Adrenal gland (tissue), 12 donors: ENCODE results near the gene CTLA4. TPM values are rescaled to one million over a fixed set of nuclear protein-coding genes. Genes with fewer than 3 reads are reported as not detected.

Experiments used
- DNase-seq, 7 donors: peaks; one replicate each; pipeline ENCODE4 v3.0.0-alpha.2; 2019 to 2020
- H3K27ac ChIP-seq, 5 donors: fragments of 200-600 bp; sonication (generic) in 4 of 5; 1 replicate in 3 of 5; 2 replicates in 2 of 5; pipeline versions ENCODE4 v1.5.1 to v1.8.0; 2016 to 2020; ENCODE audit warnings: mild to moderate bottlenecking in 1 of 5
- H3K27me3 ChIP-seq: fragments of 200-600 bp; 2 replicates; pipeline ENCODE4 v1.8.0; 2021
- H3K36me3 ChIP-seq, 2 donors: fragments of 200-600 bp; replicated peaks in 1 of 2; 1 replicate in 1 of 2; 2 replicates in 1 of 2; pipeline versions ENCODE4 v1.5.1 to v1.8.0; 2018 to 2022
- H3K4me1 ChIP-seq, 2 donors: fragments of 200-600 bp; replicated peaks in 1 of 2; 1 replicate in 1 of 2; 2 replicates in 1 of 2; pipeline versions ENCODE4 v1.5.1 to v1.8.0; 2018 to 2021
- H3K4me3 ChIP-seq, 4 donors: fragments of 200-600 bp; sonication (generic) in 3 of 4; one replicate each; pipeline ENCODE4 v1.5.1; 2016 to 2018
- H3K9me3 ChIP-seq, 3 donors: fragments of 200-600 bp; sonication (generic) in 1 of 3; replicated peaks in 1 of 3; 1 replicate in 2 of 3; 2 replicates in 1 of 3; pipeline versions ENCODE4 v1.5.1 to v1.8.0; 2016 to 2021
- POLR2A ChIP-seq, 2 donors: fragments of 450-650 bp; IDR thresholded peaks; one replicate each; pipeline ENCODE4 v1.6.1; 2017; ENCODE audit warnings: antibody characterized with exemption in 2 of 2, mild to moderate bottlenecking in 2 of 2, moderate library complexity in 1 of 2
- WGBS, 4 donors: extraction: QIAGEN DNeasy Blood & Tissue Kit in 2 of 4; methylation state at CpG; one replicate each; pipeline versions ENCODE4 v1.1.5 to v1.1.7; 2013 to 2017; 5-methylcytosine and 5-hydroxymethylcytosine counted together
- intact Hi-C, 2 donors: fragments of 100-400 bp; cut with DNase I; formaldehyde crosslinking; loops; one replicate each; pipeline versions ENCODE4 v1.14.1 to v1.15.0; 2022 to 2023
- polyA plus RNA-seq, 3 donors: library from polyadenylated mRNA; stranded (reverse); fragments of 200-250 nt in 2 of 3; fragments of 350-450 nt in 1 of 3; fragmentation: Illumina TruSeq in 1 of 3; extraction: RNeasy Lipid Tissue Mini Kit (QIAGEN cat#74804) in 1 of 3; gene quantifications; one replicate each; pipeline ENCODE4 v1.2.3, GENCODE V29; 2013 to 2014
- total RNA-seq, 9 donors: library from RNA; depleted of rRNA in 4 of 9; stranded (reverse); fragments of >200 nt in 4 of 9; fragments of 120-200 nt in 1 of 9; fragmentation: NEBNext Ultra II Directional in 1 of 9; extraction: Animal tissue kit (Norgen Biotek cat#: 25700) in 1 of 9; gene quantifications; one replicate each; pipeline versions ENCODE4 v1.1.0 to v1.2.4, GENCODE V29; 2013 to 2023
- TF ChIP-seq, protein P1 (sequence below), 6 experiments: fragments of 450-650 bp in 4 of 6; fragments of 200-600 bp in 2 of 6; sonication (generic) in 1 of 6; IDR thresholded peaks; 1 replicate in 5 of 6; 2 replicates in 1 of 6; pipeline versions ENCODE4 v1.5.1 to v1.8.0; 2016 to 2021; ENCODE audit warnings: antibody characterized with exemption in 6 of 6, mild to moderate bottlenecking in 2 of 6, moderate library complexity in 1 of 6
- donor health status: healthy with polysubstance abuse.
- donor health status: Bipolar disorder and iron deficiency.
- donor health status: DM: yes; HTN: yes; CAD: no.
- donor health status: DM: no; HTN: no; CAD: no.
- donor health status: DM: no; HTN: no; CAD: no.
- donor health status: DM: yes; HTN: yes; CAD: no.

Gene CTLA4
- total and polyA plus RNA-seq, 12 donors = 0.03 to 0.50 (median 0.10) TPM; not detected in 8

DNA sequence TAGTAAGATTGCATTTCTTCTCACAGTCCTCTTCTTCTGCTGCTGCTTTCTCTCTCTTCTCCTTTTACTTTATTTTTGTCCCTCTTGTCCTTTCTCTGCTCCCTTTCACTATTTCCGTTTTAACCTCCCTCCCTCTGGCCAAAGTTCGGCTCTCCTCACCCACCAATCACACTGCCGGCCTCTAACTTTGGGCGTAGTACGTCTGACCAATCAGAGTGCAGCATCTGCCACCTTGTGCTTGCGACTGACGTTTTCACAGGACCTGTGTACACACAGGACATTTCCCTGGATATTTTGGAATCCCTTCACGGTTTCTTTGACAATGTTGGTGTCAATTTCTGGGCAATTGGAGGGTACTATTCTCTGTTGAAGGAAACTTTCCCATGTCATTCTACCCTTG is 46.4 kb downstream of the CTLA4 start:
- Histone ChIP-seq H3K4me1 (no peaks in the 10 kb centered on the region), H3K27me3 (no peaks in the 10 kb centered on the region), H3K9me3 (no peaks in the 10 kb centered on the region), H3K4me3 (no peak overlapping the region), H3K27ac (no peak overlapping the region), H3K36me3 (no peaks in the 10 kb centered on the region)
- TF ChIP-seq POLR2A (IDR thresholded peaks at IDR 0.05) = no peak
- TF ChIP-seq, protein P1, sequence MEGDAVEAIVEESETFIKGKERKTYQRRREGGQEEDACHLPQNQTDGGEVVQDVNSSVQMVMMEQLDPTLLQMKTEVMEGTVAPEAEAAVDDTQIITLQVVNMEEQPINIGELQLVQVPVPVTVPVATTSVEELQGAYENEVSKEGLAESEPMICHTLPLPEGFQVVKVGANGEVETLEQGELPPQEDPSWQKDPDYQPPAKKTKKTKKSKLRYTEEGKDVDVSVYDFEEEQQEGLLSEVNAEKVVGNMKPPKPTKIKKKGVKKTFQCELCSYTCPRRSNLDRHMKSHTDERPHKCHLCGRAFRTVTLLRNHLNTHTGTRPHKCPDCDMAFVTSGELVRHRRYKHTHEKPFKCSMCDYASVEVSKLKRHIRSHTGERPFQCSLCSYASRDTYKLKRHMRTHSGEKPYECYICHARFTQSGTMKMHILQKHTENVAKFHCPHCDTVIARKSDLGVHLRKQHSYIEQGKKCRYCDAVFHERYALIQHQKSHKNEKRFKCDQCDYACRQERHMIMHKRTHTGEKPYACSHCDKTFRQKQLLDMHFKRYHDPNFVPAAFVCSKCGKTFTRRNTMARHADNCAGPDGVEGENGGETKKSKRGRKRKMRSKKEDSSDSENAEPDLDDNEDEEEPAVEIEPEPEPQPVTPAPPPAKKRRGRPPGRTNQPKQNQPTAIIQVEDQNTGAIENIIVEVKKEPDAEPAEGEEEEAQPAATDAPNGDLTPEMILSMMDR (IDR thresholded peaks at IDR 0.05) = no peak
- DNase-seq = no peak
- intact Hi-C loops = no loop called here
- WGBS, 4 donors = 64 to 83% (median 77%) methylated on average over 8 of the region's 8 CpGs

DNA sequence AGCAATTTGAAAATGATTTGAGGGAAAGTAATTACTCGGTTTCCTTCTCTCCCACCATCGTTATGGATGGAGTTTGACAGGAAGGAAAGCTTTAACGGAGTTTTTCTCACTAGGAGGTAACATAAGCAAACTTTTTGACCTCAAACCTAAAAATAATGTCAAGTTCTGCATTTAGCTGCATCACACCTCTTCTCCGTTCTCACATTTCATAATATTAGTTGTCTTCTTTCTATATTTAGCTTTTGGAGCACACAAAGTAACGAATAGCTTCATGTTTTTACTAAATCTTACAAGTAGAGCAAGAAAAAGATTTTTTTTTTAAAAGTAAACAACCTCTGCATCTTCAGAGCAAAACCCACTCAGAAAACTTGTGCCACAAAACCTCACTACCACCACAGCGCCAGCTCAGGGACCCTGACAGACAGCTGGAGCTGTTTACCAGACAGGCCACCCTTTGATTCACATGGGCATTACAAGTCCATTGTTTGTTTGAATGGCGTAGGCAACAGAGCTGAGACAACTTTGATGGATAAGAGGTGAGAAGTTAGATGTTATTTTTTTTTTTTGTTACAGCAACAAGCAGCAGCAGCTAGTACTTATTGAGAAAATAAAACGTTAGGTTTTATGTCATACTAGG is 47.1 kb downstream of the CTLA4 start:
- WGBS, 4 donors = 45 to 56% (median 48%) methylated on average over 8 of the region's 8 CpGs
- H3K36me3 ChIP-seq = no peaks in the 10 kb centered on the region
- intact Hi-C loops = no loop called here
- no peak for TF ChIP-seq POLR2A (IDR thresholded peaks at IDR 0.05)
- TF ChIP-seq, protein P1 (IDR thresholded peaks at IDR 0.05) = no peak
- H3K4me1 ChIP-seq = no peaks in the 10 kb centered on the region
- no peak for DNase-seq
- H3K27ac ChIP-seq = no peak overlapping the region
- no peaks in the 10 kb centered on the region for H3K27me3 ChIP-seq
- H3K9me3 ChIP-seq = no peaks in the 10 kb centered on the region
- H3K4me3 ChIP-seq = no peak overlapping the region

DNA sequence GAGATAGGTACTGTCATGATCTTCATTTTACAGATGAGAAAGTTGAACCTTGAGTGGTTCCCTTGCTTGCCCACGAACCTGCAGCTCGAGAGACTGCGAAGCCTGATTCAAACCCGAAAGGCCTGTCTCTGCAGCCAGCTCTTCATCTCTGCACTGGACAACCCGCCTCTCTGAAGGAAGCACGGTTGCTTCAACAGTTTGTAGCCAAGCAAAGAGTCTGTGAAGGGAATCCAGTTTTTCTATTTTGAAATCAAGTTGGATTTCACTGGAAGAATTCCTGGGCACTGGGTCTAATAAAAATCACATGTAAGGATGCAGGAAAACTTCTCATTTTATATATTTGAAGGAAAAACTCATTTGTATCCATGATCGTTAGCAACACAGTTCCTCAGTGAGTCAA is 47.7 kb downstream of the CTLA4 start:
- DNase-seq = no peak
- WGBS, 4 donors = 65 to 78% (median 73%) methylated on average over 7 of the region's 7 CpGs
- Histone ChIP-seq H3K4me1 (no peaks in the 10 kb centered on the region), H3K27ac (no peak overlapping the region), H3K4me3 (no peak overlapping the region), H3K36me3 (no peaks in the 10 kb centered on the region), H3K9me3 (no peaks in the 10 kb centered on the region), H3K27me3 (no peaks in the 10 kb centered on the region)
- TF ChIP-seq, protein P1 (IDR thresholded peaks at IDR 0.05) = no peak
- TF ChIP-seq POLR2A (IDR thresholded peaks at IDR 0.05) = no peak
- intact Hi-C loops = no loop called here

DNA sequence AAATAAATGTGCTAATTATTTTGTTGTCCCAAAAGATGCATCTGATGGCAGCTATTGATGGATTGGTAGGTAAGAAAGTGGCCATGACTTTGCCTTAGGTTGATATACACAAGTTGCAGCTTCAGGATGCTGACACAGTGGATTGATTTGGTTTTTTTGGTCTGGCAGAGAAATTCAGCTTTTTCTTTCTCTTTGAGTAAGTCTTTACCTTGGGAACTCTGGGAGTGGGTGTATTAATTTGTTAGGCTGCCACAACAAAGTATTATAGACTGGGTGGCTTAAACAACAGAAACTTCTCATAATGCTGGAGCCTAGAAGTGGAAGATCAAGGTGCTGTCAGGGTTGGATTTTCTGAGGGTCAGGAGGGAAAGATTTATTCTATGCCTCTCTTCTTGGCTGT is 49.2 kb downstream of the CTLA4 start:
- no peaks in the 10 kb centered on the region for H3K36me3 ChIP-seq
- H3K9me3 ChIP-seq = no peaks in the 10 kb centered on the region
- DNase-seq = no peak
- H3K27me3 ChIP-seq = no peaks in the 10 kb centered on the region
- TF ChIP-seq, protein P1 (IDR thresholded peaks at IDR 0.05) = no peak
- no peak for TF ChIP-seq POLR2A (IDR thresholded peaks at IDR 0.05)
- H3K4me1 ChIP-seq = no peaks in the 10 kb centered on the region
- H3K4me3 ChIP-seq = no peak overlapping the region
- intact Hi-C loops = no loop called here
- no peak overlapping the region for H3K27ac ChIP-seq
